ENCODE data around the gene FRMD8. TPM values are rescaled to one million over a fixed set of nuclear protein-coding genes. Genes with fewer than 3 reads are reported as not detected.

Gene FRMD8
- total and polyA plus RNA-seq, 2 donors (not counting 3 experiments of a cell fraction or from before 2014, with no cell fraction given), result 36.4 to 53.9 TPM

GRCh38 chr11:65446446-65447277 is 60.2 kb downstream of the FRMD8 start:
- ChIA-PET CTCF (interaction anchor here (1.4 to 2.8 kb wide), 7 partner anchors 13 to 64 kb away, joined by 3 to 15 read pairs (median 9); partner anchors contain the start of gene MALAT1), POLR2A (interaction anchor here (0.6 to 6.9 kb wide), 6 partner anchors 10 to 64 kb away, joined by 3 to 70 read pairs (median 6); partner anchors contain the start of gene MALAT1)
- H3K4me1 ChIP-seq (ENCODE audit: control insufficient read depth, extremely low read depth, insufficient read depth, low read length), result no peaks in the 10 kb centered on the region
- no peak overlapping the region for H3K27ac ChIP-seq (ENCODE audit: insufficient read depth, low read depth, low read length)
- no peak overlapping the region for H3K9ac ChIP-seq (replicated peaks; ENCODE audit: extremely low read depth, insufficient read depth, low read length)
- FAIRE-seq (no peak), DNase-seq (ENCODE audit: low read depth, low spot score) (peak; percentile 49)
- no peak overlapping the region for H3K4me2 ChIP-seq (ENCODE audit: insufficient read depth, low read length)
- dilution Hi-C loops (cut with MboI; ENCODE audit: extremely low pct_ligation_motif_present, low sequenced_read_pairs) (no loop called here), intact Hi-C loops (cut with micrococcal nuclease) (no loop called here)
- H3K4me3 ChIP-seq (replicated peaks in 1 of 3; ENCODE audit: insufficient read depth in 1 of 3, low read depth in 1 of 3, low read length in 3 of 3), result no peak overlapping the region
- H3K9me1 ChIP-seq (replicated peaks; ENCODE audit: control insufficient read depth, extremely low read depth, insufficient read depth, low read length), result no peaks in the 10 kb centered on the region
- H3K9me3 ChIP-seq (replicated peaks; ENCODE audit: control insufficient read depth, insufficient read depth, low read length), result no peaks in the 10 kb centered on the region
- peaks cover 5 to 10% of the 10 kb centered on the region in 2 experiments for H3K36me3 ChIP-seq (ENCODE audit: control insufficient read depth in 2 of 2, extremely low read depth in 1 of 2, insufficient read depth in 2 of 2, low read length in 2 of 2)
- no peak overlapping the region for H2AFZ ChIP-seq (ENCODE audit: low read depth, low read length)
- BruUV-seq (replicated peaks), result no TSS peak
- no peak for TF ChIP-seq POLR2AphosphoS5 (IDR thresholded peaks at IDR 0.05; ENCODE audit: insufficient read depth, low read depth, low read length)
- TF ChIP-seq, protein P1, sequence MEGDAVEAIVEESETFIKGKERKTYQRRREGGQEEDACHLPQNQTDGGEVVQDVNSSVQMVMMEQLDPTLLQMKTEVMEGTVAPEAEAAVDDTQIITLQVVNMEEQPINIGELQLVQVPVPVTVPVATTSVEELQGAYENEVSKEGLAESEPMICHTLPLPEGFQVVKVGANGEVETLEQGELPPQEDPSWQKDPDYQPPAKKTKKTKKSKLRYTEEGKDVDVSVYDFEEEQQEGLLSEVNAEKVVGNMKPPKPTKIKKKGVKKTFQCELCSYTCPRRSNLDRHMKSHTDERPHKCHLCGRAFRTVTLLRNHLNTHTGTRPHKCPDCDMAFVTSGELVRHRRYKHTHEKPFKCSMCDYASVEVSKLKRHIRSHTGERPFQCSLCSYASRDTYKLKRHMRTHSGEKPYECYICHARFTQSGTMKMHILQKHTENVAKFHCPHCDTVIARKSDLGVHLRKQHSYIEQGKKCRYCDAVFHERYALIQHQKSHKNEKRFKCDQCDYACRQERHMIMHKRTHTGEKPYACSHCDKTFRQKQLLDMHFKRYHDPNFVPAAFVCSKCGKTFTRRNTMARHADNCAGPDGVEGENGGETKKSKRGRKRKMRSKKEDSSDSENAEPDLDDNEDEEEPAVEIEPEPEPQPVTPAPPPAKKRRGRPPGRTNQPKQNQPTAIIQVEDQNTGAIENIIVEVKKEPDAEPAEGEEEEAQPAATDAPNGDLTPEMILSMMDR (IDR thresholded peaks at IDR 0.05; ENCODE audit: extremely low read depth in 1 of 2, insufficient read depth in 1 of 2, low read depth in 1 of 2, low read length in 2 of 2), result no peak
- no peak for TF ChIP-seq GATA2 (IDR thresholded peaks at IDR 0.05; ENCODE audit: insufficient read depth, insufficient read length, low read depth, low read length)
- TF ChIP-seq POLR2A (IDR thresholded peaks at IDR 0.05; ENCODE audit: low read depth, low read length), result no peak
- H3K79me2 ChIP-seq (ENCODE audit: control insufficient read depth, insufficient read depth, low read length), result peaks cover 14% of the 10 kb centered on the region
- no peaks in the 10 kb centered on the region for H3K27me3 ChIP-seq (ENCODE audit: control insufficient read depth in 2 of 2, insufficient read depth in 2 of 2, low read length in 2 of 2)
- no peaks in the 10 kb centered on the region for H4K20me1 ChIP-seq (replicated peaks; ENCODE audit: control insufficient read depth, extremely low read depth, insufficient read depth, low read length)
